ENCODE results near the gene RAB33A.

- TF ChIP-seq RAD21 (IDR thresholded peaks at IDR 0.05) (no peak), YY1 (IDR thresholded peaks at IDR 0.05) (no peak), CTCF (IDR thresholded peaks at IDR 0.05; ENCODE audit: low read depth, low read length, missing input control) (no peak), REST (IDR thresholded peaks at IDR 0.05) (no peak), ATF3 (IDR thresholded peaks at IDR 0.05) (no peak)
Observed at GRCh38 chrX:130125091-130125874, 46.5 kb upstream of the RAB33A start.
